Measurements from ENCODE around the gene MAT2B.

Gene MAT2B

DNA sequence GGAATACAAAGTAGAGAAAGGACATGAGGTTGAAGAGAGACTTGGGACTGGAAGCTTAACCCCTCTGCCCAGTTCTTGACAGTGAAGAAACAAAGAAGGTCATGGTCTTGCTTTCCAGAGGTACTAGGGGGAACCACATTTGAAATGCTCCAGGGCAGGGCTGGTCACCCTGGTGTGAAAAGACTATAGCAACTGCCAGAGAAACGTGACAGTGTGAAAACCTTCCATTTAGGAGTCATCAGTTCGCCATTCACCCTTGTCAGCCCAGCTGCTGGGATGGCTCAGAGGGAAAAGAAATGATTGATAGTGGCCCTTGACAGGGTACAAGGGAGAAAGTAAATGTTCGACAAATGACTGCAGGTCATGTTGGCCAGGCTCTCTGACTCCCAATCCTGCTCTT lies 56.7 kb downstream of the MAT2B start:
- DNase-seq: no peak

DNA sequence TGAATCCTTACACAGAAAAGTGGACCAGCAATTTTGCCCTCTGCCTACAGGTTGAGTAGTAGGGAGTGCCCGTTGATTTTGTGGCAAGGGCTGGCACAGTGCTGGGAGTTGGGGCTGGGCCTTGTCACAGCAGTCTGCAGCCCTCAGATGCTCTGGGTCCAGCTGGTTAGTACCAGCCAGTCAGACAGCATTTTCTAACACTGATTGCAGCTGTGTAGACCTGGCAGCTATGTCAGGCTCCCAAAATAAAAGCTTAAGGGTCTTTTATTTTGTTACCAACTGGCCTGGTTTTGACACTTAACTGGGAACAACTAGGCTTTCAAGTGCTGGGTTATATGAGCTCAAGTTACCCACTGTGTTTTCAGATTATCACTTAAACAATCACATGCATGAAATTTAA lies 57.7 kb downstream of the MAT2B start:
- DNase-seq: no peak

DNA sequence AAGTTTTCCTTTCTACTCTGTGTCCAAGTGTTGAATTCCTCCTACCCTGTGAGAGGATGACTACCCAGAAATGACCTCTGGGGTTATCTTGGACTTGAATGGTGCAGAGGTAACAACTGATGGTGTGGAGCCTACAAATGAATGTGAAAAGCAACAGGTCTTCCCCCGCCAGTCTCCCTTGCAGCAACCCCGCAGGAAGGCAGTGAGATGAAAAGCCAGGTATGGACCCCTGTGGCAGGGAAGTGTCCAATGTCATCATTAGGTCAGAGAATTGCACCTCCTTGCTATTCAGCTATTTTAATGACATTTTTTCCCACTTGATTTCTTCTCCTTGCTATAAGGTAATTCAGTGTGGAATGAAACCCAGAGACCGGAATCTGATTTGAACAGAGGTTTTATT lies 58.5 kb downstream of the MAT2B start:
- no peak for DNase-seq

GRCh38 chr5:163564321-163564938 lies 59.0 kb downstream of the MAT2B start:
- DNase-seq: peak; percentile 68

DNA sequence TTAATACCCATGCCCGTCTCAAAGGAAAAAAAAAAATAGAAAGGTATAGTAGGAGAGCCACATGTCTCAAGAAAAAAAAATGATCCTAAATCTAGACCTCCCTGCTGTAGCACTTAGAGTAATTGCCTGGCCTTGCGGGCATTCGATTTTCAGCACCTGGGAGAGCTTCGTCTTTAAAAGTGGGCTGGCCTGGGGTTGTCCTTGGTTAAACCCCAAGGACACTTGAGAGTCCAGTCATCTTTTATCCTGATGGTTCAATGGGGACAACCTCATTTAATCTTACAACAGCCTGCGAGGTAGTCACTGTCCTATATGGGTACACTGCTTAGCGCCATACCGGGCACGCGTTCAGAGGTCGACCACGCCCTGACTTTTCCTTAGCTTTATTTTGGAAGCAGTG lies 60.1 kb downstream of the MAT2B start:
- DNase-seq: peak; percentile 73

DNA sequence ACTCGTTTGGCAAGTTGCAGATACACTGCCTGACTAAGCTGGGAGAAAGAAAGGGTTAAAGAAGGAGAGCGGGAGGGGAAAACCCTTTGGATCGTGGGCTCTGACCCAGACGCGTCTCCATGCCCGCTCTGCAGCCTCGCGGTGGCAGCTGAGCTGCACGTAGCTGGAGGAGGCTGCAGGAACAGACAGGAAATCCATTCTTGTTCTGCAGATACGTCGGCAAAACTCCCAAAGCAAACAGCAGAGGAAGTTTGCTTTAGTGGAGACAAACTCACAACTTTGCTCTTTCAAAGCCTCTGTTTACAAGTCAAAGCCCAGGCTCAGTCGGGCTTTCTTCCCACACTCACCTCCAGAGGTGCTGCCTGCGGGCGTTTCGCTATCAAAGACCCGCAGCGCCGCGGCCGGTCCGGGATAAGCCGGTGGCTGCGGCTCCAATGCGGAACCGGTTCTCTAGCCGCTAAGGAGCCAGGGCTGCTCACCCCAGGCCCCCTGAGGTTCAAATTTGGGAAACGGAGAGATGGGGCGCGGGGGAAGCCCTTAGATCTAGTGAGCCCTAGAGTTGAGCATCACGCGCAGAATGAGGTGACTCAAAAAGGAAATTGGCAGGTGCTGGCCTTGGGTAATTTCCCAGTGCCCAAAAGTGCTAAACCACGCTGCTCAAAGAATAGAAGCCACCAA lies 60.7 kb downstream of the MAT2B start:
- DNase-seq: peak; percentile 83

GRCh38 chr5:163566678-163567077 lies 61.3 kb downstream of the MAT2B start:
- DNase-seq: no peak

- no peak for DNase-seq
Measured at GRCh38 chr5:163567811-163568210, 62.4 kb downstream of the MAT2B start.

Data from islet precursor cell (in vitro differentiated cells).